Activated naive CD8-positive, alpha-beta T cell treated with anti-CD3 and anti-CD28 coated beads, Interleukin-2, amount 10 ng/mL, durations not matched to agents 7 days and 5 days (primary cell): ENCODE results near the gene SCAF11. TPM values are rescaled to one million over a fixed set of nuclear protein-coding genes. Genes with fewer than 3 reads are reported as not detected.
A peak's percentile ranks its signal among the peaks of the same experiment; 100 is the strongest.

Experiments
- ATAC-seq: fragments of 150-1000 bp; cut with Tn5 transposase; one replicate; pipeline ENCODE4 v1.10.0; 2021; ENCODE audit warnings: low read depth, moderate library complexity
- POLR2A ChIA-PET: fragments of 350-600 bp; sonication (Branson Sonifier 250); formaldehyde crosslinking; loops from one replicate; lab custom pipeline; 2021; ENCODE audit warnings: antibody characterized with exemption; lab: Charles Lee
- DNase-seq: peaks from one replicate; pipeline ENCODE4 v3.0.0; 2021
- H3K27ac Mint-ChIP-seq: one replicate; pipeline ENCODE4 v1.8.0; 2022; ENCODE audit warnings: mild to moderate bottlenecking, mixed read lengths
- H3K27me3 Mint-ChIP-seq: one replicate; pipeline ENCODE4 v1.8.0; 2022; ENCODE audit warnings: mild to moderate bottlenecking, moderate library complexity, mixed read lengths
- H3K36me3 Mint-ChIP-seq: one replicate; pipeline ENCODE4 v1.8.0; 2021; ENCODE audit warnings: mild to moderate bottlenecking, mixed read lengths
- H3K4me1 Mint-ChIP-seq: one replicate; pipeline ENCODE4 v1.8.0; 2021; ENCODE audit warnings: mixed read lengths
- H3K4me3 Mint-ChIP-seq: one replicate; pipeline ENCODE4 v1.8.0; 2022; ENCODE audit warnings: mild to moderate bottlenecking, moderate library complexity, mixed read lengths
- H3K9me3 Mint-ChIP-seq: one replicate; pipeline ENCODE4 v1.8.0; 2021; ENCODE audit warnings: mixed read lengths
- total RNA-seq, 2 experiments: library from RNA; stranded (reverse); gene quantifications; one replicate each; pipeline ENCODE4 v1.2.3, GENCODE V29; 2021

Gene SCAF11
- total RNA-seq, 2 experiments from 2014 or later: 157 to 161 TPM

DNA sequence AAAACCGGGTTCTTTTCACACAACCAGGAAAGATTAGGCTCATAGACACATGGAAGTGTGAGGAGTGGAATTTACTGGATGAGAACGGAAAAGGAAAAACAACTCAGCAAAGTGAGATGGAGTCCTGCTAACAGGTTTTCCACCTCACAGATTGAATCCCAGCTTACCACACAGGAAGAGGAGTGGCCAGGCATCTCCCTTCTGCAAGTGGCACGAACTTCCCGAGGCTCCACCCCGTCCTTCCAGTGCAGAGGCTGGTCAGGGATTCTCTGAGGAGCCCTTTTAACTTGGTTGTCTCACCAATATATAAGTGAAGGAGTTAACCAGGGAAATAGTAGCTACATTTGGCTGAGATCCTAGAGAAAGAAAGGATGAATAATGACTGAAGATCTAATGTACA, 102.8 kb downstream of the SCAF11 start:
- Mint-ChIP-seq H3K4me3 (no peak overlapping the region), H3K27ac (no peak overlapping the region), H3K27me3 (no peaks in the 10 kb centered on the region), H3K4me1 (peaks cover 10% of the 10 kb centered on the region), H3K9me3 (peaks cover 7% of the 10 kb centered on the region), H3K36me3 (peaks cover 40% of the 10 kb centered on the region)
- no peak for DNase-seq
- POLR2A ChIA-PET: no interaction called here
- no peak for ATAC-seq

DNA sequence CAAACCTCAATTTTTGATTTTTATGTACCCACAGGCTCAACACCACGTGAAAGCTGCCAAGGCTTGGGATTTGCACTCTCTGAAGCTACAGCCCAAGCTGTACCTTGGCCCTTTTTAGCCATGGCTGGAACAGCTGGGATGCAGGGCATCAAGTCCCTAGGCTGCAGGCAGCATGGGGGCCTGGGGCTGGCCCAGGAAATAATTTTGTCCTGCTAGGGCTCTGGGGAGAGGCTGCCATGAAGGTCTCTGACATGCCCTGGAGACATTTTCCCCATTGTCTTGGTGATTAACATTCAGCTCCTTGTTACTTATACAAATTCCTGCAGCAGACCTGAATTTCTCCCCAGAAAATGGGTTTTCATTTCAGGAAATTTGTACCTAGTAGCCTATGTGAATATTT, 103.7 kb downstream of the SCAF11 start:
- no peak for DNase-seq
- Mint-ChIP-seq H3K4me3 (no peak overlapping the region), H3K27me3 (no peaks in the 10 kb centered on the region), H3K36me3 (peaks cover 47% of the 10 kb centered on the region), H3K4me1 (peaks cover 5% of the 10 kb centered on the region), H3K9me3 (peaks cover 8% of the 10 kb centered on the region), H3K27ac (no peak overlapping the region)
- no peak for ATAC-seq
- POLR2A ChIA-PET: no interaction called here

DNA sequence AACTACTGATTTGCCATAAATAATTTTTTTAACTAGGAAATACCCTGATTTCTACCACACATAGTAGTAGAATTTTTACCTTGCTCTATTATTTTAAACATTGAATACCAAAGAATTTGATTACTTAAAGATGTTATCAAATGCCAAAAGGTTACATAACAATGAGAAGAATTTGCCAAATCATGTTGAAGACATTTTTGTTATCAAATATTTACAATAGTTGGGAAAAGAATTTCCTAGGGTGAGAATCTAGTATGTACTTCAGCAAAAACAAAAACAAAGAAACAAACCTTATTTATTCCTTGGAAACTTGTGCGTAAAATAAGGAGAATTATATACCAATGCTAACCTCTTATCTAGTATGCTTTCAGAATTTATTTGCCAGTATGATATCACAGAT, 107.2 kb downstream of the SCAF11 start:
- H3K27me3 Mint-ChIP-seq: no peaks in the 10 kb centered on the region
- no peak overlapping the region for H3K27ac Mint-ChIP-seq
- ATAC-seq: no peak
- peaks cover 23% of the 10 kb centered on the region for H3K4me1 Mint-ChIP-seq
- POLR2A ChIA-PET: no interaction called here
- H3K36me3 Mint-ChIP-seq: peaks cover 59% of the 10 kb centered on the region
- H3K4me3 Mint-ChIP-seq: no peak overlapping the region
- H3K9me3 Mint-ChIP-seq: peaks cover 9% of the 10 kb centered on the region
- no peak for DNase-seq

DNA sequence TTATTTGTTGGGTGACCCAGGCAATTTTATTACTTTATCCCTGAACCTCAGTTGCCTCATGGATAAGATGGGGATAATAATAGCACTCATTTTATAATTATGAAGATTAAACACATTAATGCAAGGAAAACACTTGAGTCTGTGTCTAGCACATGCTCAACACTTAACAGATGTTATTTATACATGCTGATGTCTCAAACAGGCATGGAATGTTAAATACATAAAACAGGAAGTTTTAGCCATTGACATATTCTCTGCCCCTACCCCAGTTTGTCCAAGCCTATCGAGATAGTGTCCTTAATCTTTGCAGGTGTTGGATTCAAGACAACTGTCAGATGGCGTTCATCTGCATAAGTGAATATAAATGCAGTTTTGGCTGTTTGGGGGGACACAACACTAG, 109.8 kb downstream of the SCAF11 start:
- POLR2A ChIA-PET: no interaction called here
- Mint-ChIP-seq H3K4me1 (peaks cover 26% of the 10 kb centered on the region), H3K27ac (no peak overlapping the region), H3K9me3 (peaks cover 6% of the 10 kb centered on the region), H3K27me3 (no peaks in the 10 kb centered on the region), H3K4me3 (no peak overlapping the region), H3K36me3 (peaks cover 63% of the 10 kb centered on the region)
- no peak for DNase-seq
- ATAC-seq: no peak

DNA sequence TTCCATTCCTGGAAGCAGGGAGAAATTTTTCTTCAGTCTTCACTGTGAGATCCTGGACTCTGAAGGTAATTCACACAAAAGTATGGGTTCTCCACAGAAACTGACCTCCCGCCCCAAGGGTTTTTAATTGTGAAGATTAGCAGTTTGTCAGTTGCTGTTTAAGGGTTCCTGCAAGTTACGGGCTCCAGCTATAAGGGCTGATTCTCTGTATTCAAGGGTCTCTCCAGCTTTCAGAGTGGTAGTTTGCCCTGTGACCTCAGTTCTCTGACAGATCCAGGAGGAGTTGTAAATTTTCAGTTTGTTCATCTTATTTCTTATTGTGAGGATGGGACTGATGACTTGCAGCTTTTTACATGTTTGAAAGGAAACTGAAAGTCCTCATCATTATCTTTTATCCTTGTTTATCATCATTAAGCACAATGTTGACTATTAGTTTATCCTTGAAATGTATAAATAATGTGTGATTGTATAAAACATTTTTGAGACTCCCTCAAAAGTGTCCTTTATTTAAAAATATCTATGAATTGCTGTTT, 110.9 kb downstream of the SCAF11 start:
- ATAC-seq: no peak
- Mint-ChIP-seq H3K27ac (peak overlapping the region; percentile 18), H3K9me3 (peaks cover 6% of the 10 kb centered on the region), H3K27me3 (no peaks in the 10 kb centered on the region), H3K4me1 (peaks cover 26% of the 10 kb centered on the region), H3K4me3 (no peak overlapping the region), H3K36me3 (peaks cover 64% of the 10 kb centered on the region)
- POLR2A ChIA-PET: no interaction called here
- DNase-seq: no peak

DNA sequence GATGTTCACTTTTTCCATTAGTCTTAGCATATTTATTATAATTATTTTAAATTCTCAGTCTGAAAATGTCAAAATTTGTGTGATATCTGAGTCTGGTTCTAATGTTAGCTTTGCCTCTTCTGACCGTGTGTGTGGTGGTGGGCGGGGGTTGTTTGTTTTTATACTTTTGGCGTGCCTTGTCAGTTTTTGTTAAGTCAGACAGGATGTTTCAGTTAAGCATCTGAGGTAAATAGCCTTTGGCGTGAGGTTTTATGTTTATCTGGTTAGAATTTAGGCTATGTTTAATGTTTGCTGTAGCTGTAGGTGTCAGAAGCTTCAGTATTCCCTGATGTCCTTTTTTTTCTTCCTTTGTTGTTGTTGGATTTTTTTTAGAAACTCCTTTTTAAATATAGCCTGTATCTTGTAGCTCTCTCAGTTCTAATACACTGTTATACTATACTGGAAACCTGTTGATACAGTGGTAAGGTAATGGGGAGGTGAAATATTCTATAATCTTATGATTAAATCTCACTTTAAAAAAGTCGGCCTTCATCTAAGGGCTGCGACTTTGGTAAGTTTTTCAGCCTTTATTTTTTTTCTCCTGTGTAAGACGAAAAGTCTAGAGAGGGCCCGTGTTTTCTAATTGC, 111.6 kb downstream of the SCAF11 start:
- H3K27me3 Mint-ChIP-seq: no peaks in the 10 kb centered on the region
- ATAC-seq (no peak), DNase-seq (no peak)
- peaks cover 64% of the 10 kb centered on the region for H3K36me3 Mint-ChIP-seq
- H3K4me3 Mint-ChIP-seq: no peak overlapping the region
- H3K9me3 Mint-ChIP-seq: peaks cover 6% of the 10 kb centered on the region
- peaks cover 26% of the 10 kb centered on the region for H3K4me1 Mint-ChIP-seq
- POLR2A ChIA-PET: no interaction called here
- no peak overlapping the region for H3K27ac Mint-ChIP-seq

DNA sequence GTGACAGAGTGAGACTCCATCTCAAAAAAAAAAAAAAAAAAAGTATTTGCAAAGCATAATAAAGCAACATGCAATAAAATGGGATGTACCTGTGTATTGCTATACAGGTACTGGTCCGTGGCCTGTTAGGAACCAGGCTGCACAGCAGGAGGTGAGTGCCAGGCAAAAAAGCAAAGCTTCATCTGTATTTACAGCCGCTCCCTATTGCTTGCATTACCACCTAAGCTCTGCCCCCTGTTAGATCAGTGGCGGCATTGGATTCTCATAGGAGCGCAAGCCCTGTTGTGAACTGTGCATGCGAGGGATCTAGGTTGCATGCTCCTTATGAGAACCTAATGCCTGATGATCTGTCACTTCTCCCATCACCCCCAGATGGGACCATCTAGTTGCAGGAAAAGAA, 113.3 kb downstream of the SCAF11 start:
- Mint-ChIP-seq H3K4me1 (peaks cover 26% of the 10 kb centered on the region), H3K9me3 (peaks cover 2% of the 10 kb centered on the region), H3K36me3 (peaks cover 65% of the 10 kb centered on the region), H3K27me3 (no peaks in the 10 kb centered on the region), H3K4me3 (no peak overlapping the region), H3K27ac (no peak overlapping the region)
- POLR2A ChIA-PET: no interaction called here
- DNase-seq (no peak), ATAC-seq (no peak)

DNA sequence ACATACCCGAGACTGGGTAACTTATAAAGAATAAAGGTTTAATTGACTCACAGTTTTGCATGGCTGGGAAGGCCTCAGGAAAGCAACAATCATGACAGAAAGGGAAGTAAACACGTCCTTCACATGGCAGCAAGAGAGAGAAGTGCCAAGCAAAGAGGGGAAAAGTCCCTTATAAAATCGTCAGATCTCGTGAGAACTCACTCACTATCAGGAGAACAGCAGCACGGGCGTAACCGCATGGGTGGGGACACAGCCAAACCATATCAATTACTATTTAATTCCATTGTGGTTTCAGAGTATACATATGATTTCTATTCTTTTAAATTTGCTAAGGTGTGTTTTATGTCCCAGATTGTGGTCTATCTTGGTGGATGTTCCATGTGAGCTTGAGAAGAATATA, 117.9 kb downstream of the SCAF11 start:
- Mint-ChIP-seq H3K4me3 (no peak overlapping the region), H3K27me3 (no peaks in the 10 kb centered on the region), H3K4me1 (peaks cover 9% of the 10 kb centered on the region), H3K36me3 (peaks cover 59% of the 10 kb centered on the region), H3K9me3 (no peaks in the 10 kb centered on the region), H3K27ac (peak overlapping the region; percentile 8)
- no peak for ATAC-seq
- DNase-seq: no peak
- POLR2A ChIA-PET: no interaction called here
